GOT3 (cell line): Measurements from ENCODE around the gene LRRC19.

Experiments used
- DNase-seq: peaks from one replicate; lab custom pipeline; 2025; ENCODE audit warnings: mixed read lengths; lab: John Stamatoyannopoulos, UW

LRRC19 gene, protein sequence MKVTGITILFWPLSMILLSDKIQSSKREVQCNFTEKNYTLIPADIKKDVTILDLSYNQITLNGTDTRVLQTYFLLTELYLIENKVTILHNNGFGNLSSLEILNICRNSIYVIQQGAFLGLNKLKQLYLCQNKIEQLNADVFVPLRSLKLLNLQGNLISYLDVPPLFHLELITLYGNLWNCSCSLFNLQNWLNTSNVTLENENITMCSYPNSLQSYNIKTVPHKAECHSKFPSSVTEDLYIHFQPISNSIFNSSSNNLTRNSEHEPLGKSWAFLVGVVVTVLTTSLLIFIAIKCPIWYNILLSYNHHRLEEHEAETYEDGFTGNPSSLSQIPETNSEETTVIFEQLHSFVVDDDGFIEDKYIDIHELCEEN

DNA sequence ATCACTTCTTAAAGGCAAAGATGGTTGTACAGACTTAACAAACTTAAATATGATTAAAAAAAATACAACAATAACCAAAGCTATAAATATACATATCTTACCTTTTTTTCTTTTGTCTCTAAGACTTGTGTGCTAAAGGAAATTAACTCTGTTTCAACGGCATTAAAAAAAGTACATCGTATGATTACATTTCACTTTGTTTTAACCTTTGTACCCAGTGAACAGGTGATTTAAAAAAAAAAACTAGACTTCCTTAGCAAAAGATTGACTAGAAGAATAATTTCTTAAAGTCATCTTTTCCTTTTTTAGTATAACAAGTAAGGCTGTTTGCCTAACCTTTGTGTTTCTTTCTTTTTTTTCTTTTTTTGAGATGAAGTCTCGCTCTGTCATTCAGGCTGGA lies at the start of gene LRRC19:
TSS of gene LRRC19 (minus strand) at position 182 of the 400 bp plus-strand sequence. CDS start 5,978 bp downstream, outside the sequence.
- DNase-seq: no peak

DNA sequence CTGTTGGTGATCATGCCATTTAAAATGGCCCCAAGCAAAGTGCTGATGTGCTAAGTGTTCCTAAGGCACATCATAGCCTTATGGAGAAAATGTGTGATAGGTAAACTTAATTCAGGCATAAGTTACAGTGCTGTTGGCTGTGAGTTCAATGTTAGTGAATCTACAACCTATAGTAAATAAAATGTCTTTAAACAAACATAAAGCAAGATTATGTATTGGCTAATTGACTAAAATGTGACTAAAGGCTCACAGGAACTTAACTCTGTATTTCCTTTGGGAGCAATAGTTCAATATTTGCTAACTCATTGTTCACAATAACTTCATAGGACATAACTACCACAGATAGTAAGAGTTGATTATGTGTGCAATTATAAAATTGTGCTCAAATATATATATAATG lies 49.4 kb upstream of the LRRC19 start:
- DNase-seq: no peak

DNA sequence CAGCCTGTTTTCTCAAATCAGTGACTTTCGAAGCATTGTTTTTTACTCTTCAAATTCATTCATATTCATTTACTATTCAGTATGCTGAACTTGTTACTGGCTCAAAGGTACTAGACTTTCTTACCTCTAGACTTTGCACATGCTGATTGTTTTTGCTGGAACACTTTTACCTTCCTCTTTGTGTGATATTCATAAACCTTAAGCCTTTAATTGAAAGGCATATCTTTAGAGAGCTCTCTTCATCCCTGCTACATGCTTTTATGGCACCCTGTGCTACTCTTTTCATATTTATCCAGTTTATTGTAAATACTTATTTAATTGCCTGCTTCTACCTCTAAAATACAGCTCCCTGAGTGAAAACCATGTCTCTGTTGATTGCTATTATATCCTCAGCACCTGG lies 48.7 kb upstream of the LRRC19 start:
- no peak for DNase-seq

DNA sequence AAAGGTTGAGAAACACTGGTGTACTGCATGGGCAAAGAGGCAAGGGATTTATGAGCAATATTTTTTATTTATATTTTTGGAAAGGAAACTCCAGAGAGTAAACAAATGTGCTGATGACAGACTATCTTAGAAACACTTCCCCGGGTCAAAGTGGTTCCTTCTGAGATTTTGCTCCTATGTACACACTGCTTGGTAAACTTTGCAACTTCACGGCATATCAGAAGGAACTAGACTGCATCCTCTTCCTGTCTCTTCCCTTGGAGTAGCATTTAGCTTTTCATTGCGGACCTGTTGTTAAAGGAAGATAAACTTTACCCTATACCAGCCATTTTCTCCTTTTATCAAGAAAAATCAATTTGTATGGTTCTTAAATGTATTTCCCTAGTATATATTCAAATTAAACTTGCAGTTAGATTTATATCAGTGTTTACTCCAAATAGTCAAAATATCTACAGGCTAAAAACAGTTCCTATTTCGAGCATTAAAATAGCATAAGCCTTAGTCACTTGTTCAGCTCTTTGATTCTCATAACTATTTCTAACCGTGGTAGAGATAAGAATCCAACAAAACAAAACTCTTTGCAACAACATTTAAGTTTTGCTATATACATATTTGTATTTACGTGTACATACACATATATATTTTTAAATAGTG lies 48.0 kb upstream of the LRRC19 start:
- no peak for DNase-seq

DNA sequence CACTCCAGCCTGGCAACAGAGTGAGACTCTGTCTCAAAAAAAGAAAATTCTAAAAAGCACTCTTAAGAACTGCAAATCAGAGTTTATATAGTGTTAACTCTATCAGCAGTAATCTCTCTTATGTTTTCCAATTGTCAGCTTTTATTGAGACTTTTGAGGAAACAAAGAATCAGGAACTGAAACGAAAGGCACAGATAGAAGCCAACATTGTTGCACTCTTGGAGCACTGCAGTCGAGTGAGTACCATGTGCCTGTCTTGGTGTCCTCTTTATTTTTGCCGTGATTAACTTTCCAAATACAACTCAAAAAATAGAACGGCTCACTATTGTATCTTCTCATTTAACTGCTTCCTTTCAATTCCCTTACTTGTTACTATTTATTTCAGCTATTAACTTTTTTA lies 41.7 kb upstream of the LRRC19 start:
- DNase-seq: no peak

DNA sequence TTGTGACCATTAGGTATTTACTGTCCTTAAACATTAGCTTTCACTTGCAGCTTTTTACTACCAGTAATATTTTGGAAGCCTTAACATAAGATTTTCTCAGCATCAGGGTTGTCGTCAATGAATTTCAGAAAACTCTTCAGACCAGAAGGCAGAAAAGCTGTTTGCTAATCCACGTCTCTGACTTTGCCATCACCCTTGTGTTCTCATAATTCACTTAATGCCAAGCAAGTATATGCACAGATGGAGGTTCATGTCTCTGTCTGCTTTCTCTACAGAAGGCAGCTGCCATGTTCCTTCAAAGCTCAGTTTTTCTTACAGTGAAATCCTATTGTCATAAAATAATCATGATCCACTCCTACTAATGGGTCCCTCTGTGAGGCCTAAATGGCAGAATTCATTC lies 37.7 kb upstream of the LRRC19 start:
- no peak for DNase-seq

DNA sequence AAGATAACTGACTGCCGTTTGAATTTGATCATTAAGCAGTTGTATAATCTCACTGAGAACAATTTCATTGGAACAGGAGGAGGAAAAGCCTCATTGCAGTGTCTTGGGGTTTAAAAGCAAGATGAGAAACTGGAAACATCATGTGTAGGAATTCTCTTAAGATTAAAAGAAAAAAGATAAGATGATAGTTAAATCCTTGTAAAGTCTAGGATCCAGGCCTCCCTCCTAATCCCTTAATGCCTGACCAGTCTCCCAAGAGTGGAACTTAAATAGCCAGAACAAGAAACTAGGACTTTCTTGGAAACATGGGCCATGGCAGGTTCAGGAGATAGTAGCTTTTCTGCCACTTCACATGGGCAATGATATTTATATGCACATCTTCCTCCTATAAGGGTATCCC lies 37.0 kb upstream of the LRRC19 start:
- DNase-seq: no peak

DNA sequence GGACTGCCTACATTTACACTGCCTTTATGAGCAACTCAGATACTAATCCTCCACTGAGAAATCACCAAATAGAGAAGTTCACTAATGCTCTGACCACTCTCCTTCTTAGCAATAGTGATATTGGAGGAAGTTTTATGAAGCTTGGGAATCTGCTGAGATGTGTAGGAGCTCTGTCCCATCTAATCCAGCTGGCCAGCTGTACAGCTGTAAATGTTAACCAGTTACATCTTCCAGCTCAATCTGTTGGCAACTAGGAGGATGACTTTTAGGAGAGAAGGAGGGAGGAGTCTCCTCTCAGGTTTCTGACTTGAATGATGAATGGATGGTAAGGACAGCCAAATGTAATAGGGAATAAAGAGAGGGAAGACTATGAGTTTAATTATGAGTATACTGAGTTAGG lies 36.3 kb upstream of the LRRC19 start:
- DNase-seq: no peak

DNA sequence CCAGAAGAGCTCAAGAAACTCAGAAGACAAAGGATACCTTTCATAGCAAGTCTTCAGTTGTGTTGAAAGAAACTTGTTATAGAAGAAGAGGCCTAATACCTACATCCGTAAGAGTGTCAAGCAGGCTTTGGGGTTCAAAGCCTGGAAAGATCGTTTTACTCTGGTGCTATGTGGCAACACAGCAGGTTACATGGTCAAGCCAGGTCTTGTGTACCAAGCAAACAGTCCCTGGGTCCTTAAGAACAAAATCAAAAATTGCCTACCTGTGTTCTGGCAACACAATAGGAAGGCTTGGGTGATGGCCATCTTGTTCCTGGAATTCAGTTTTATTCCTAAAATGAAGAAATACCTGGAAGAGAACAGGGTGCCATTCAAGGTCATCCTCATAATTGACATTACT lies 32.0 kb upstream of the LRRC19 start:
- DNase-seq: no peak

DNA sequence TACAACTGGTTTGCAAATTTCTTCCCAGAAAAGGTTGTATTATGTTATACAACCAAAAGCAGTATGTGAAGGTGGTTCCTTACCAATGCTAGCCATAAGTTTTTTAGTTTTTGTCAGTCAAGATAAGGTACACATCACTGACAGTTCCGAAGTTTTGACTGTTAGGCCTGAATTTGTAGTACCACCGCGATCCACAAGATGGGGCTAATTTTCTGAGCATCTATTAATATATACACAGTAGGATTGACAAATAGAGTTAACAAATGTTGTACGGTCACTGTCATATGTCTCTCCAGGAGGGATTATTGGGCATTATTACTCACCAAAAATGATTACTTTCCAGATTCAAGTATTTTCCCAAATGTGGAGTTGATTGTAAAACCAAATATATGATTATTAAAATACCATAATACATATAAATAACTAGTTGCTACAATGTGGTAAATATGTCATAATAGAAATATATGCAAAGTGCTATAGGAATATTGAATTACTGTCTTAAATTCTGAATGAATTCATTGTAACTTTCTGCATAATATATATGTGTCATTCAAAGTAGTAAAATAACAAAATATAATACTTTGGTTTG lies 28.4 kb upstream of the LRRC19 start:
- no peak for DNase-seq

DNA sequence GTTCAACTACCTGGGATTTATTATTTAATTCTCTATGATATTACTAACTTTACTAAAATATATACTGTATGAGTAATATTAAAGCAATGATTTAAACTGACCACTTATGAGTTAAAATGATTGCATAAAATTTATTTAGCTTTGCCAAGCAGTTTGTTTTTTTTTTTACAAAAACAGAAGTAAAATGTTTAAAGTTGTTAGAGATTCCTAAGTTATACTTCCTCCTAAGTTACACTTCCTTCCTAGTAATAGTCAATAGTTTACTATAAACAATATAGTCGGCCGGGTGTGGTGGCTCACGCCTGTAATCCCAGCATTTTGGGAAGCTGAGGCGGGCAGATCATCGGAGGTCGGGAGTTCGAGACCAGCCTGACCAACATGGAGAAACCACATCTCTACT lies 23.7 kb upstream of the LRRC19 start:
- DNase-seq: no peak

DNA sequence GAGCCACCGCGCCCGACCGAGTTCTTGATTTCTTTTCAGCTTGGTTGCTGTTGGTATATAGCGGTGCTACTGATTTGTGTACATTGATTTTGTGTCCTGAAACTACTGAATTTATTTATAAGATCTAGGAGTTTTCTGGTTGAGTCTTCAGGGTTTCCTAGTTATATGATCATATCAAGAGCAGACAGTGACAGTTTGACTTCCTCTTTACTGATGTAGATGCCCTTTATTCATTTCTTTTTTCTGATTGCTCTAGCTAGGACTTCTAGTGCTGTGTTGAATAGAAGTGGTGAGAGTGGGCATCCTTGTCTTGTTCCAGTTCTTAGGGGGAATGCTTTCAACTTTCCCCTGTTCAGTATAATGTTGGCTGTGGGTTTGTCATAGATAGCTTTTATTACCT lies 17.4 kb upstream of the LRRC19 start:
- no peak for DNase-seq

DNA sequence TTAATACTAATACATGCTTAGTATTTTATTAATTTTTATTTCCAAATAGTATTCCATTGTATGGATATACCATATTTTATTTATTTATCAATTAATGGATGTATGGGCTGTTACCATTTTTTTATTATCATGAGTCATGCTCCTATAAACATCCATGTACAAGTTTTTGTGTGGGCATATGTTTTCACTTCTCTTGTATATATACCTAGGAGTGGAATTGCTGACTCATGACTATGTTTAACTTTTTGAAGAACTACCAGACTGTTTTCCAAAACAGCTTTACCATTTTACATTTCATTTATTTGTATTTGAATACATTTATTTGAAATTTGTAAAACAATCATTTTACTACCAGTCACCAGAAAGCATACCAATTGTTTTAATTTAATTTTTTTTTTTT lies 14.1 kb upstream of the LRRC19 start:
- DNase-seq: no peak

DNA sequence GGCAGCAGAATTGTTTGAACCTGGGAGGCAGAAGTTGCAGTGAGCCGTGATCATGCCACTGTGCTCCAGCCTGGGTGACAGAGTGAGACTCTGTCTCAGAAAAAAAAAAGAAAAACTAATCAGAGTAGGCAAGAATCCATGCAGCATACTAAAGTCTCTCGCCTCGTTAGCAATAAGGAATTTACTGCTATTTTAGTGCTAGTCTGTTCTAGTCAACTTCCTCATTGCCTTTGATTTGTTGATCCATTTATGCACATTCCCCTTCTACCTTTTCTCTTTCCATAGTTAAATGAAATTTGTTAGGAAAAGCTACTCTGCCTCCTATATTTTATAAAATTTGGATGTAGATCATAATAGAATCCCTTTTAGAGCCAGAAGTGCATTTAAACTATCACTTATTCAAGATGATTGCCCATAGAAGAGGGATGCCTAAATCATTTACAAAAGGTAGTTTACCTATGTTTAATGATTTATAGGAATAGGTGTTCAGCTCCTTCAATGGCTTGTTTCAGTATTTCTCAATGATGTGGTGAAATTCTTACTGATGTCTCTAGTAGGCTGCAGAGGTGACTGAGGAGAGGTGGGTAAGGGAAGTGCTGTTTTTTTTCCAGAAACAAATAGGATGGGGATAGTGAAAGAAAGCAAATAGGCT lies 1.9 kb downstream of the LRRC19 start:
- no peak for DNase-seq

DNA sequence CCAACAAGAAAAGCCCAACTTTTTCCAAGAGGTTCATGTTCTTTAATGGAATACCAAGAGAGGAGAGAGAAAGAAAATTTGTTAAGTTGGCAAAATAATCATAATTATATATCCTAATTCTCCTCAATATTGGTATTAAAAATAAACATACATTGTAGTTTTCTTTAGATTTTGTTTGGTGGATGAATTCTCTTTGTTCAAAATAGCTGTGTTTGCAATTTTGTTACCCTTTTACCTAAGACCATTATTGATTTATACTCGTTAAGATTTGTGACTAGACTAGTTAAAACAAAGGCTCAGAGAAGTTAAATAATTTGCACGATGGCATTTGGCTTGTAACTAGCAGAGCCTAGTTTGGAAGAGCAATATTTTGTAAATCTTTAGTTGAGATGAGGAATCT lies 9.7 kb downstream of the LRRC19 start:
- no peak for DNase-seq

DNA sequence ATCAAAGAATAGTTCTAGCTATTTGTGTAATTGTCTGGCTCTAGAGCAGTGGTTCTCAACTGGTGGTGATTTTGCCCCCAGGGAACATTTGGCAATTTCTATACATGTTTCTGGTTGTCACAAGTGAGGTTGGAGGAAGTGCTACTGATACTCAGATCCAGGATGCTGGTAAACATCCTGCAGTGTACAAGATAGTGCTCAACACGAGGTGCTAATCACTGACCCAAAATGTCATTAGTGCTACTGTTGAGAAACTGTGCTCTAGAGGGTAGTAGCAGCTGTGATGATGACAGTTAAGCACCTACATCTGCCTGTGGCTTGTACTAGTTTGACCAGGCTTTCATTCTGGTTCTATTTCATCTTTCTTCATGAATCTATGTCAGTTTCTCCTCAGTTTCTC lies 22.1 kb downstream of the LRRC19 start:
- DNase-seq: no peak

DNA sequence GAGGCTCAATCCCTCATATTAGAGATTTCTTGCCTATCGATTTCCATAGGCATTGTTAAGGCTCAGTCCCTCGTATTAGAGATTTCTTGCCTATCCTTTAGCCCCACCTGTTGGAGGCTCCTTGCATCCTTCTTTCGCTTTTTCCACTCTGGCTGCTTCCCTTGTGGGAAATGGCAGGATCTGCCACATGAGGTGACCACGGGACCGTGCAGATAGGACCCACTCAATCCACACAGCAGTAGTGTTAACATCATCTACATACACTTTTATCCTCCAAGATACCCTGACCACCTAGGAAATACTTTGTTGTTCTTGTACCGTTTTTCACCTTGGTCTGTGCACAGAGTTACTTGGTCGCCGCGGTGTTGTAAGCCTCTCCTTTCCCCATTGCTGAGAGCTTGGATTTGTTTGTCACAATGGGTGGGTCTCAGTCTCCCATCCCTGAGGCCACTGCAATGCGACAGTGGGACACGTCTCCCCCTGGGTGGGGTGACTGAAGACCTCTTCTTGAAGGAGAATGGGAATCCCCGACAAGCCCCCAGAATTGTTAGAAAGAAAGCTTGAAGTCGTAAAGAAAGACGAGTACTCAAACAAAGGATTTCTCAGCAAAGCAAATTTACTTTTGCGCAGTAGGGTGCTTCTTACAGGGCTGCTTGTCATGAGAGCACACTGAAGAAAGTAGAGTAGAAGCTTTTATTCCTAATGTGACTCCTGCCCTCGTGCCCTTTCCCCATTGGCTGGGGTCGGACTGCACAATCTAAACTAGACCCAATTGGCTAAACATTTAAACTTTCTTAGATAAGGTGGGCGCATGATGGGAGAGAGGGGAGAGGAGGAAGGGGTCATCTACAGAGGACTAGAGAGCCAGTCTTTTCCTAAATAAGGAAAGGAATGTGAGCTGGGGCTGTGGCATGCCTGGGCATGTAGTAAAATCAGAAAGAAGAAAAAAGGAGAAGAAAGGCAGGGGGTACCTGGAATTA lies 29.5 kb downstream of the LRRC19 start:
- DNase-seq: no peak

DNA sequence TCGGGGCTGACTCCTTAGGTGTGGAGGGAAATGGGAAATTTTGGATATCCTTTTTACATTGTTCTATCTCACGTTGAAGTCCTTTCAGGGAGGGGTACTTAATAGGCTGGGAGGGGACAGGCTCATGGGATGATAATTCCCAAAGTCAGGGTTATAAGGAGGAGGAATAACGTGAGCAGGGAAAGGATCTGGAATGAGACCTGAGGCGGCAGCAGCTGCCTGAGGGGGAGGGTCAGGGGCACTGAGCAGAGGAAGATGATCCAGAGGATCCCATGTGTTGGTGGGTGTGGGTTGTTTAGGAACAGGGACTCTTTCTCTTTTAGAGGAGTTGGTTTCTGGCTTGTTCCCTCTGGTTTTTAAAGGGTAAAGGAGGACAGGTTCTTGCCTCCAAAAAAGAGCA lies 30.5 kb downstream of the LRRC19 start:
- DNase-seq: no peak

DNA sequence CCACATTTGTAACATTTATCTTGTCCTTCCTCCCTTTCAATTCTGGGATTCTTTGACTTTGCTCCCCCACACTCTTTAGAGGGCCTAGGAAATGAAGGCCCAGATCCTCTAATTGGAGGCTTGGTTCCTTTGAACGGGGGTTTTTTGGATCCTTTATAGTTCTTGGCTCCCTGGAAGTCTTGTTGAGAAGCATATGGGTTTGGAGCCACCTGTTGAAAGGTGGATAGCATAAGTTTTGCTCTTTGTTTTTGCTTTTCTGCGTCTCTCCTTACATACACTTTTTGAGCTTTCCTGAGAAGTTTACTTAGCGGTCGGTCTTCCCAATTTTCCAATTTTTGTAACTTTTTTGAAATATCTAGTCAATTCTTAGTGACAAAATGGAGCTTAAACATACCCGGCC lies 31.5 kb downstream of the LRRC19 start:
- no peak for DNase-seq

DNA sequence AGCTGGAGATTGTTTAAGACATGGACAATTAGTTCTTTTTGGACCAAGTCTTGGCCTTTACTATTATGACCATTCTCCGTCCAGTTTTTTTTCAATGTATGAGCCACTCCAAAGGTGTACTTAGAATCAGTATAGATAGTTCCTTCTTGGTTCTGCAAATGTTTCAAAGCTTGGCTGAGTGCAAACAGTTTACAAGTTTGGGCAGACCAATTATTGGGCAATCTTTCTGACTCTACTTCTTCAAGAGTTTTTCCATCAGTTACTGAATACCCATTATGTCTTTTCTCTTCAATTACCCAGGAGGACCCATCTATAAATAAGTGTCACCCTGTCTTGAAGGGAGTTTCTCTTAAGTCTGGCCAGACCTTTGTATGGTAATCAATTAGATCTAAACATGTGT lies 33.8 kb downstream of the LRRC19 start:
- no peak for DNase-seq

DNA sequence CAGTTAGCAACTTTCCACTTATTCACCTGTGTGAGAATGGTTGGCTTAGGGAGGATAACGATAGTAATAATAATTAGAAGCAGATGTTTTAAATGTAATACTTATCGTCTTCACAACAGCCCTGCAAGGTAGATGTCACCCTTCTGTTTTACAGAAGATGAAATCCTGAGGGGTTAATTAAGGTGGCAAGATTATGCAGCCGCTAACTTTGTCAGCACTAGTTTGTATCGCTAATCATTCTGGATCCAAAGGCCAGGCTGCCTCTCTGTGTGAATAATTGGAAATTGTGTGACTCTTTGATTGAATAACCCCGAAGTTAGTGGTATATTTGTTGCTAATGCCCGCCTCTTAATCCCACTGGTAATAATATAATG lies 48.6 kb downstream of the LRRC19 start:
- DNase-seq: no peak
